Measurements from ENCODE around the gene AMHR2.

AMHR2 gene

GRCh38 chr12:53461059-53461458 lies 37.4 kb downstream of the AMHR2 start:
- no peak for TF ChIP-seq CTCF (IDR thresholded peaks at IDR 0.05; ENCODE audit: low read depth, low read length)
- H3K4me3 ChIP-seq (ENCODE audit: low read depth, low read length): no peak overlapping the region

GRCh38 chr12:53461591-53461990 lies 37.9 kb downstream of the AMHR2 start:
- no peak overlapping the region for H3K4me3 ChIP-seq (ENCODE audit: low read depth, low read length)
- no peak for TF ChIP-seq CTCF (IDR thresholded peaks at IDR 0.05; ENCODE audit: low read depth, low read length)

GRCh38 chr12:53462935-53463334 lies 39.3 kb downstream of the AMHR2 start:
- TF ChIP-seq CTCF (IDR thresholded peaks at IDR 0.05; ENCODE audit: low read depth, low read length): no peak
- no peak overlapping the region for H3K4me3 ChIP-seq (ENCODE audit: low read depth, low read length)

- no peak for TF ChIP-seq CTCF (IDR thresholded peaks at IDR 0.05; ENCODE audit: low read depth, low read length)
- H3K4me3 ChIP-seq (ENCODE audit: low read depth, low read length): no peak overlapping the region
Measured at GRCh38 chr12:53463802-53464560, 40.3 kb downstream of the AMHR2 start.

GRCh38 chr12:53464685-53465418 lies 41.2 kb downstream of the AMHR2 start:
- TF ChIP-seq CTCF (IDR thresholded peaks at IDR 0.05; ENCODE audit: low read depth, low read length): no peak
- H3K4me3 ChIP-seq (ENCODE audit: low read depth, low read length): no peak overlapping the region

GRCh38 chr12:53465679-53466078 lies 42.0 kb downstream of the AMHR2 start:
- TF ChIP-seq CTCF (IDR thresholded peaks at IDR 0.05; ENCODE audit: low read depth, low read length): no peak
- no peak overlapping the region for H3K4me3 ChIP-seq (ENCODE audit: low read depth, low read length)

GRCh38 chr12:53466640-53467039 lies 43.0 kb downstream of the AMHR2 start:
- no peak for TF ChIP-seq CTCF (IDR thresholded peaks at IDR 0.05; ENCODE audit: low read depth, low read length)
- no peak overlapping the region for H3K4me3 ChIP-seq (ENCODE audit: low read depth, low read length)

Data from WI38 (cell line).